LNCaP clone FGC (cell line): ENCODE measurements around the gene ALKBH6.

Experiments
- DNase-seq: peaks from one replicate; pipeline ENCODE4 v3.0.0-alpha.2; 2011; ENCODE audit warnings: low read depth
- H3K4me3 ChIP-seq: 2 replicates; pipeline ENCODE4 v1.5.1; 2011; ENCODE audit warnings: mild to moderate bottlenecking, low read depth, low read length, control low read depth
- CTCF ChIP-seq: IDR thresholded peaks from 2 replicates; pipeline ENCODE4 v1.5.1; 2012; ENCODE audit warnings: mild to moderate bottlenecking; ENCODE audit not compliant: control insufficient read depth, insufficient read depth; ENCODE audit errors: extremely low read depth

Gene ALKBH6

GRCh38 chr19:36014012-36014924 lies at the start of gene ALKBH6:
Gene ALKBH6 (minus strand): TSS chr19:36014213. CDS start chr19:36013397, 816 bp downstream.
- H3K4me3 ChIP-seq = peak within 1 kb of the TSS; percentile 97
- TF ChIP-seq CTCF = peak; percentile 20; the same call in 1 of the 2 replicates
- peak; percentile 98 for DNase-seq

GRCh38 chr19:36061367-36061766 lies 47.4 kb upstream of the ALKBH6 start:
- no peak for DNase-seq
- no peak for TF ChIP-seq CTCF
- no peak overlapping the region for H3K4me3 ChIP-seq

GRCh38 chr19:36060430-36060829 lies 46.4 kb upstream of the ALKBH6 start:
- peak; percentile 37; the same call in 1 of the 2 replicates for TF ChIP-seq CTCF
- H3K4me3 ChIP-seq = no peak overlapping the region
- no peak for DNase-seq

GRCh38 chr19:36059180-36059910 lies 45.3 kb upstream of the ALKBH6 start:
- no peak overlapping the region for H3K4me3 ChIP-seq
- no peak for DNase-seq
- TF ChIP-seq CTCF = no peak

GRCh38 chr19:36058481-36059179 lies 44.6 kb upstream of the ALKBH6 start:
- no peak for DNase-seq
- no peak for TF ChIP-seq CTCF

GRCh38 chr19:36054733-36055686 lies 41.0 kb upstream of the ALKBH6 start, which contains the start of gene WDR62:
Gene WDR62 (plus strand): TSS chr19:36054897. CDS start chr19:36054972, 75 bp downstream.
- no peak for TF ChIP-seq CTCF
- peak within 1 kb of the TSS; percentile 84 for H3K4me3 ChIP-seq
- DNase-seq = no peak

More at GRCh38 chr19:36058481-36059179, 44.6 kb upstream of the ALKBH6 start:
- no peak overlapping the region for H3K4me3 ChIP-seq
